ENCODE data around the gene GLIS2. TPM values are rescaled to one million over a fixed set of nuclear protein-coding genes. Genes with fewer than 3 reads are reported as not detected.
"Not testable (repeated sequence)": the region's sequence is repeated elsewhere in the genome, so short reads cannot be mapped to it uniquely, and the experiment has no call there.

Gene GLIS2
- total RNA-seq, 2 experiments from 2014 or later: 0.08 to 0.16 TPM

DNA sequence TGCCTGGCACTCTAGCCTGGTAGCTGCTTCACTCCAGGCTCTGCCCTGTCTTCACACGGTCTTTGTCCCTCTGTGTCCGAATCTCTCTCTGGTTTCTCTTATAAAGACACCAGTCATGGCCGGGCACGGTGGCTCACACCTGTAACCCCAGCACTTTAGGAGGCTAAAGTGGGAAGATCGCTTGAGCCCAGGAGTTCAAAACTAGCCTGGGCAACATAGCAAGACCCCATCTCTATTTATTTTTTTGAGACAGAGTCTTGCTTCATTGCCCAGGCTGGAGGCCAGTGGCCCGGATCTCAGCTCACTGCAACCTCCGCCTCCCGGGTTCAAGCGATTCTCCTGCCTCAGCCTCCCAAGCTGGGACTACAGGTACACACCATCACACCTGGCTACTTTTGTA is 17.8 kb downstream of the GLIS2 start:
- H3K4me3 Mint-ChIP-seq, H3K36me3 Mint-ChIP-seq, H3K4me1 Mint-ChIP-seq, H3K27me3 Mint-ChIP-seq, H3K9me3 Mint-ChIP-seq, H3K27ac Mint-ChIP-seq, DNase-seq: not testable (repeated sequence)

DNA sequence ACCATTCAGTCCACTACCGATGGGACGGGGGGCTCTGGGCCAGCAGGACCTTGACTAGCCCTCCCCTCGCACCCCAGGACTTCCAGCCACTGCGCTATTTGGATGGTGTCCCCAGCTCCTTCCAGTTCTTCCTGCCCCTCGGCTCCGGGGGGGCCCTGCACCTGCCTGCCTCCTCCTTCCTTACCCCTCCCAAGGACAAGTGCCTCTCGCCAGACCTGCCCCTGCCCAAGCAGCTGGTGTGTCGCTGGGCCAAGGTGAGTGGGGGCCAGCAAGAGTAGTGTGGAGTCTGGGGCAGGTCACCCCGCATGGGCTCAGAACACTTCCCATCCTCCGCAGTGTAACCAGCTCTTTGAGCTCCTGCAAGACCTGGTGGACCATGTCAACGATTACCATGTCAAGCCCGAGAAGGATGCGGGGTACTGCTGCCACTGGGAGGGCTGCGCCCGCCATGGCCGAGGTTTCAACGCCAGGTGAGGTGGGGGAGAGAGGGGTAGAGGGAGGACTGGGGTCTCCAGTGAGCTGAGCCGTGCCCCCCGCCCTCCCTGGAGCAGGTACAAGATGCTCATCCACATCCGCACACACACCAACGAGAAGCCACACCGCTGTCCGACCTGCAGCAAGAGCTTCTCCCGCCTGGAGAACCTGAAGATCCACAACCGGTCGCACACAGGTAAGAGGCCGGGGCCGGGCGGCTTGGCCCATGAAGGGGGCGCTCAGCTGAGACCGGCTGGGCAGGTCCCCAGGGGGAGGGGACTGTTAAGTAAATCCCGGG is 19.0 kb downstream of the GLIS2 start:
- DNase-seq: no peak
- H3K27me3 Mint-ChIP-seq: no peaks in the 10 kb centered on the region
- H3K4me1 Mint-ChIP-seq: peaks cover under 1% of the 10 kb centered on the region
- H3K27ac Mint-ChIP-seq: no peak overlapping the region
- no peaks in the 10 kb centered on the region for H3K36me3 Mint-ChIP-seq
- no peaks in the 10 kb centered on the region for H3K9me3 Mint-ChIP-seq
- no peak overlapping the region for H3K4me3 Mint-ChIP-seq

DNA sequence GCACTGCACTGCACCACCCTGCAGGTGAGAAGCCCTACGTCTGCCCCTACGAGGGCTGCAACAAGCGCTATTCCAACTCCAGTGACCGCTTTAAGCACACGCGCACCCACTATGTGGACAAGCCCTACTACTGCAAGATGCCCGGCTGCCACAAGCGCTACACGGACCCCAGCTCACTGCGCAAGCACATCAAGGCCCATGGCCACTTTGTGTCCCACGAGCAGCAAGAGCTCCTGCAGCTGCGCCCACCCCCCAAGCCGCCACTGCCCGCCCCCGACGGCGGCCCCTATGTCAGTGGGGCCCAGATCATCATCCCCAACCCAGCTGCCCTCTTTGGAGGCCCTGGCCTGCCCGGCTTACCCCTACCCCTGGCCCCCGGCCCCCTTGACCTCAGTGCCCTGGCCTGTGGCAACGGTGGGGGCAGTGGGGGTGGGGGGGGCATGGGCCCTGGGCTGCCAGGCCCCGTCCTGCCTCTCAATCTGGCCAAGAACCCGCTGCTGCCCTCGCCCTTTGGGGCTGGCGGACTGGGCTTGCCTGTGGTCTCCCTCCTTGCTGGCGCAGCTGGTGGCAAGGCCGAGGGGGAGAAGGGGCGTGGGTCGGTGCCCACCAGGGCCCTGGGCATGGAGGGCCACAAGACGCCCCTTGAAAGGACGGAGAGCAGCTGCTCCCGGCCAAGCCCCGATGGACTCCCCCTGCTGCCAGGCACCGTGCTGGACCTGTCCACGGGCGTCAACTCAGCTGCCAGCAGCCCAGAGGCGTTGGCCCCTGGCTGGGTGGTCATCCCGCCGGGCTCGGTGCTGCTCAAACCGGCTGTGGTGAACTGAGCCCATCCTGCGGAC is 21.1 kb downstream of the GLIS2 start:
- H3K27me3 Mint-ChIP-seq: no peaks in the 10 kb centered on the region
- no peak overlapping the region for H3K4me3 Mint-ChIP-seq
- H3K4me1 Mint-ChIP-seq: peaks cover 2% of the 10 kb centered on the region
- no peak for DNase-seq
- H3K9me3 Mint-ChIP-seq: no peaks in the 10 kb centered on the region
- no peak overlapping the region for H3K27ac Mint-ChIP-seq
- no peaks in the 10 kb centered on the region for H3K36me3 Mint-ChIP-seq

GRCh38 chr16:4337540-4338088 is 21.7 kb downstream of the GLIS2 start:
- H3K4me3 Mint-ChIP-seq: no peak overlapping the region
- no peak for DNase-seq
- peaks cover 2% of the 10 kb centered on the region for H3K4me1 Mint-ChIP-seq
- no peaks in the 10 kb centered on the region for H3K9me3 Mint-ChIP-seq
- H3K36me3 Mint-ChIP-seq: no peaks in the 10 kb centered on the region
- no peak overlapping the region for H3K27ac Mint-ChIP-seq
- no peaks in the 10 kb centered on the region for H3K27me3 Mint-ChIP-seq

DNA sequence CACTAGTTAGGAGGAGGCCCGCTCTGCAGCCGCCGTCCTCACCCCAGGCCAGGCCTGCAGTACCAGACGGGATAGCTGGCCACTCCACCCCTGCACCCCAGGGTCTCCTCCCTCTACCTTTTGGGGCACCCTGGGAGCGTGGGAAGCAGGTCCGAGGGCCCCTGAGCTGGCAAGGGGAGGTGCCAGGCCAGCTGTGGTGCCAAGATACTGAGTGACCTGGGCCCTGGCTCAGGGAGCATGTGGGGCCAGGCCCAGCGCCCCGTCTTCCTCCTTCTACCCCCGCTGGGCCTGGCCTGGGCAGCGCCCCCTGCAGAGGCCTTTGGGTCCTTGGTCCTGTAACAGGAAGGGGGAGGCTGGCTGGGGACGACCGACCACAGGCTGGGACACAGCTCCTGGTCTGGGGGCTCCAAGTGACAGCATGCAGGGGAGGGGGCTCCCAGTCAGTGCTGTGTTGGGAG is 22.3 kb downstream of the GLIS2 start:
- Mint-ChIP-seq H3K4me3 (no peak overlapping the region), H3K36me3 (no peaks in the 10 kb centered on the region), H3K27me3 (no peaks in the 10 kb centered on the region), H3K9me3 (no peaks in the 10 kb centered on the region), H3K27ac (no peak overlapping the region), H3K4me1 (peaks cover 2% of the 10 kb centered on the region)
- no peak for DNase-seq

DNA sequence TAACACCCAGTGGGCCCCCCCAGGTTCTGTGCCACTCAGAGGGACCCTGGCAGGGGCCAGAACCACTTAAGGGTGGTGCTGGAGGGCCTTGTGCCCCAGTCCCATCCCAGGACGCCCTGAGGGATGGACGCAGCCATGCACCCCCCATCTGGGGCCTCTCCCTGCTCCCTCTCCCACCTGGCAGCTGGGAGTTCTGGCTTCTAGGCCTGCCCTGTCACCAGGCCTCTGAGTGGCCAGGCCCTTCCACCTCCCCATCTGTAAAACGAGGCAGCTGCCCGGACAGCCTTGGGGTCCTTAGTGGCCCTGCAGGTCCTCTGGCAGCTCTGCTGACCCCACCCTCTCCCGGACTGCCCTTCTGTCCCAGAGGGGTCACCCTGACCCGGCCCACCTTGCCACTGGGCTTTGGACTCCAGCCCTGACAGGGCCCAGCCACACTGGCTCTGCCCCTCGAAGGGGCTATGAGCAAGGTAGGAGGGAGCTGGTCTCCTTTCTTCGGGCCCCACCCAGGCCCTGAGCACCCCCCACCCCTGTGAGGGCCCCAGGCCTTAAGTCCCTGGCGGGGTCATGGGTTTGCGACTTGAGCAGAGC is 22.9 kb downstream of the GLIS2 start:
- Mint-ChIP-seq H3K36me3 (peaks cover under 1% of the 10 kb centered on the region), H3K27me3 (no peaks in the 10 kb centered on the region), H3K27ac (no peak overlapping the region), H3K4me3 (no peak overlapping the region), H3K4me1 (peaks cover 2% of the 10 kb centered on the region), H3K9me3 (no peaks in the 10 kb centered on the region)
- DNase-seq: no peak

- peaks cover 2% of the 10 kb centered on the region for H3K4me1 Mint-ChIP-seq
- no peak overlapping the region for H3K27ac Mint-ChIP-seq
- H3K4me3 Mint-ChIP-seq: no peak overlapping the region
- H3K36me3 Mint-ChIP-seq: peaks cover 2% of the 10 kb centered on the region
- no peak for DNase-seq
- no peaks in the 10 kb centered on the region for H3K27me3 Mint-ChIP-seq
- no peaks in the 10 kb centered on the region for H3K9me3 Mint-ChIP-seq
Observed at GRCh38 chr16:4339455-4339854, 23.6 kb downstream of the GLIS2 start.

DNA sequence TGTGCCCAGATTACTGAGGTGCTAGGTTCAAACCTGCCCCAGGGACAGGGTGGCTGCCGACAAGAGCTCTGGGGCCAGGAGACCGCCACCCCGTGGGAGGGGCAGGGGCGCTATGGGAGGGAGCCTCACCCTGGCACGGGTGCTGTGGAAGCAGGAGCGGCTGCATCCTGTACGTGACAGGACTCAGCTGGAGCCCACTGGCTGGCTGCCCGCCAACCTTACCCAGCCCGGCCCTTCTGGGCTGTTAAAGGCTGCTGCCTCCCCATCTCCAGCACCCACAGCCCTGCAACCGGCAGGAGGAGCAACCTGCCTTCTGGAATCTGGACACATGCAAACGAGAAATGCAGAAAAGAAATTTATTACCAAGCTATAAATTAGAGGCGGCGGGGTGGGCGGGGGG is 24.0 kb downstream of the GLIS2 start:
- Mint-ChIP-seq H3K4me3 (no peak overlapping the region), H3K4me1 (peaks cover 4% of the 10 kb centered on the region), H3K27ac (no peak overlapping the region), H3K27me3 (no peaks in the 10 kb centered on the region), H3K9me3 (no peaks in the 10 kb centered on the region), H3K36me3 (peaks cover 5% of the 10 kb centered on the region)
- no peak for DNase-seq

- Mint-ChIP-seq H3K4me3 (no peak overlapping the region), H3K9me3 (no peaks in the 10 kb centered on the region), H3K36me3 (peaks cover 5% of the 10 kb centered on the region), H3K27ac (no peak overlapping the region), H3K4me1 (peaks cover 5% of the 10 kb centered on the region), H3K27me3 (no peaks in the 10 kb centered on the region)
- no peak for DNase-seq
Observed at GRCh38 chr16:4340443-4340842, 24.6 kb downstream of the GLIS2 start.

DNA sequence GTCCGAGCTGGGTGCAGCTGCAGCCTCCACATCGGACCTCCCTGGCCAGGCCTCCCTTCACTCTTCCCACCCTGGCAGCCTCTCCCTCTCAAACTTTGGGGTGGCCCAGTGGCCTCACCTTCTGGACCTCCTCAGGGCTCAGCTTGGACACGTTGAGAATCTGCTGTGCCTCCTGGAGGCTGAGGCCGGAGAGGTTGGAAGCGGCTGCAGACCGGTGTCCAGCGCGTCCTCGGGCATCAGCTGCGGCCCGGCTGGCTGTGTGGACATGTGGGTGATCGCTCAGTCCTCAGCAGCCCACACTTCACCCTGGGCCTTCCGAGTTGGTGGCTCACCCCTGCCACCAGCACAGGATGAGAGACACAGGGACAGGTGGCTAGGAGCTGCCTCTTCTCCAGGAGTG is 25.4 kb downstream of the GLIS2 start:
- Mint-ChIP-seq H3K4me1 (peaks cover 7% of the 10 kb centered on the region), H3K27me3 (no peaks in the 10 kb centered on the region), H3K36me3 (peaks cover 5% of the 10 kb centered on the region), H3K9me3 (no peaks in the 10 kb centered on the region), H3K4me3 (no peak overlapping the region), H3K27ac (no peak overlapping the region)
- no peak for DNase-seq

- no peaks in the 10 kb centered on the region for H3K9me3 Mint-ChIP-seq
- H3K27me3 Mint-ChIP-seq: no peaks in the 10 kb centered on the region
- H3K27ac Mint-ChIP-seq: no peak overlapping the region
- H3K36me3 Mint-ChIP-seq: peaks cover 5% of the 10 kb centered on the region
- DNase-seq: no peak
- H3K4me3 Mint-ChIP-seq: no peak overlapping the region
- peaks cover 13% of the 10 kb centered on the region for H3K4me1 Mint-ChIP-seq
Observed at GRCh38 chr16:4342866-4343744, 27.2 kb downstream of the GLIS2 start.

- H3K4me3 Mint-ChIP-seq: not testable (repeated sequence)
Observed at GRCh38 chr16:4344300-4344982, 28.6 kb downstream of the GLIS2 start.

GRCh38 chr16:4344983-4345835 is 29.3 kb downstream of the GLIS2 start:
- Mint-ChIP-seq H3K27me3 (no peaks in the 10 kb centered on the region), H3K4me1 (peaks cover 20% of the 10 kb centered on the region), H3K27ac (peak overlapping the region; percentile 47), H3K4me3 (no peak overlapping the region), H3K9me3 (no peaks in the 10 kb centered on the region), H3K36me3 (peaks cover 9% of the 10 kb centered on the region)
- no peak for DNase-seq

More at GRCh38 chr16:4344300-4344982, 28.6 kb downstream of the GLIS2 start:
- Mint-ChIP-seq H3K27ac (peak overlapping the region; percentile 47), H3K4me1 (peaks cover 17% of the 10 kb centered on the region)
- DNase-seq, H3K9me3 Mint-ChIP-seq, H3K27me3 Mint-ChIP-seq, H3K36me3 Mint-ChIP-seq: not testable (repeated sequence)
